Spleen (tissue), 11 donors: ENCODE data around the gene VCX. TPM values are rescaled to one million over a fixed set of nuclear protein-coding genes. Genes with fewer than 3 reads are reported as not detected.

Experiments used
- DNase-seq: peaks from one replicate; pipeline ENCODE4 v3.0.0-alpha.2; 2020
- H3K27ac ChIP-seq, 8 donors: fragments of 200-600 bp; sonication (generic) in 7 of 8; 1 replicate in 4 of 8; 2 replicates in 4 of 8; pipeline versions ENCODE4 v1.5.0 to v1.8.0; 2016 to 2021; ENCODE audit warnings: inconsistent platforms in 4 of 8, mild to moderate bottlenecking in 4 of 8, moderate library complexity in 1 of 8
- H3K27me3 ChIP-seq, 7 donors: fragments of 200-600 bp; sonication (generic) in 6 of 7; replicated peaks in 1 of 7; 1 replicate in 4 of 7; 2 replicates in 3 of 7; pipeline versions ENCODE4 v1.5.0 to v1.8.0; 2016 to 2021; ENCODE audit warnings: inconsistent platforms in 3 of 7, mild to moderate bottlenecking in 1 of 7
- H3K36me3 ChIP-seq, 6 donors: fragments of 200-600 bp; sonication (generic) in 5 of 6; 1 replicate in 4 of 6; 2 replicates in 2 of 6; pipeline versions ENCODE4 v1.5.0 to v1.8.0; 2016 to 2021; ENCODE audit warnings: inconsistent platforms in 2 of 6
- H3K4me1 ChIP-seq, 6 donors: fragments of 200-600 bp; sonication (generic) in 5 of 6; 1 replicate in 3 of 6; 2 replicates in 3 of 6; pipeline versions ENCODE4 v1.5.0 to v1.8.0; 2016 to 2021; ENCODE audit warnings: inconsistent platforms in 3 of 6
- H3K4me3 ChIP-seq, 8 donors: fragments of 200-600 bp; sonication (generic) in 7 of 8; 1 replicate in 4 of 8; 2 replicates in 4 of 8; pipeline versions ENCODE4 v1.5.0 to v1.8.0; 2016 to 2021; ENCODE audit warnings: inconsistent platforms in 4 of 8, mild to moderate bottlenecking in 4 of 8, moderate library complexity in 2 of 8
- H3K9me3 ChIP-seq, 8 donors: fragments of 200-600 bp; sonication (generic) in 7 of 8; 1 replicate in 4 of 8; 2 replicates in 4 of 8; pipeline versions ENCODE4 v1.5.0 to v1.8.0; 2016 to 2021; ENCODE audit warnings: inconsistent platforms in 4 of 8
- CTCF ChIP-seq, 11 experiments: fragments of 200-600 bp in 7 of 11; fragments of 450-650 bp in 4 of 11; sonication (generic) in 4 of 11; IDR thresholded peaks in 8 of 11; conservative IDR thresholded peaks in 3 of 11; 1 replicate in 7 of 11; 2 replicates in 4 of 11; pipeline versions ENCODE4 v1.4.0 to v1.8.0; 2016 to 2021; ENCODE audit warnings: antibody characterized with exemption in 11 of 11, inconsistent platforms in 4 of 11, mild to moderate bottlenecking in 1 of 11
- POLR2A ChIP-seq, 3 donors: fragments of 450-650 bp; IDR thresholded peaks; one replicate each; pipeline ENCODE4 v1.5.1; 2017; ENCODE audit warnings: antibody characterized with exemption in 3 of 3, mild to moderate bottlenecking in 1 of 3
- POLR2AphosphoS5 ChIP-seq, 3 donors: sonication (generic); formaldehyde crosslinking; IDR thresholded peaks; one replicate each; pipeline ENCODE4 v1.5.1; 2017; ENCODE audit warnings: antibody characterized with exemption in 3 of 3
- WGBS, 5 donors: extraction: QIAGEN DNeasy Blood & Tissue Kit in 3 of 5; methylation state at CpG; one replicate each; pipeline versions ENCODE4 v1.1.5 to v1.1.7; 2013 to 2018; 5-methylcytosine and 5-hydroxymethylcytosine counted together
- intact Hi-C: fragments of 100-400 bp; cut with DNase I; formaldehyde crosslinking; loops from one replicate; pipeline ENCODE4 v1.15.0; 2023; ENCODE audit warnings: low total_unique reads
- polyA plus RNA-seq, 3 donors: library from polyadenylated mRNA; stranded (reverse); fragments of 200-250 nt; gene quantifications; one replicate each; pipeline ENCODE4 v1.2.1, GENCODE V29; 2013
- total RNA-seq, 7 donors: library from RNA; depleted of rRNA in 3 of 7; stranded (reverse); fragments of >200 nt in 3 of 7; fragmentation: NEBNext Ultra II Directional in 4 of 7; extraction: Animal tissue kit (Norgen Biotek cat#: 25700) in 4 of 7; gene quantifications; one replicate each; pipeline versions ENCODE4 v1.1.0 to v1.2.1, GENCODE V29; 2016 to 2021
- donor health status: healthy with polysubstance abuse.
- donor health status: DM: no; HTN: no; CAD: no; lungs with moderate emphysema.
- donor health status: DM: no; HTN: no; CAD: no.
- donor health status: Bipolar disorder and iron deficiency.
- donor health status: healthy.
- donor health status: DM: no; HTN: no; CAD: no.
- donor health status: DM: yes; HTN: yes; CAD: no.

Gene VCX
- total and polyA plus RNA-seq, 10 donors: 0.17 TPM; not detected in 9

DNA sequence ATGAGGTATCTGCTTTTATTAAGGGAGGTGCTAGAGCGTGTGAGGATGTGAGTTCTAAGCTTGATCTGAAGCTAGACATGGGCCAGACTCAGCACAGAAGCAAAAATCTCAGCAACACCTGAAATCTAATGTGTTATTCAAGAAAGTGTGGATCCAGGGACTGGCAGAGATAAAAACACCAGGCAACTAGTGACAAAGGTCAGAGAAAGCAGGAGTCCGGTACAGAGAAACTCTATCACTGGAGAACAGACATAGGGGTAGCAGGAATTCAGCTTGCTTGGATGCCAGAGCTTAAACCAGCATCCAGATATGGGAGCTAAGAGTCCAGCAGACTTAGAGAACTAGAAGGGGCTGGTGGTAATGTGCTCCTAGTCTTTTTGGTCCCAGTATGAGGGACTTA is 34.0 kb downstream of the VCX start:
- WGBS, 5 donors: 78 to 86% (median 80%) methylated on average over 2 of the region's 2 CpGs
- intact Hi-C loops: no loop called here
- H3K9me3 ChIP-seq: no peaks in the 10 kb centered on the region
- H3K27ac ChIP-seq: no peak overlapping the region
- DNase-seq: no peak
- H3K27me3 ChIP-seq: no peaks in the 10 kb centered on the region
- H3K36me3 ChIP-seq: no peaks in the 10 kb centered on the region
- H3K4me1 ChIP-seq: no peaks in the 10 kb centered on the region
- H3K4me3 ChIP-seq: no peak overlapping the region
- TF ChIP-seq CTCF (IDR thresholded peaks at IDR 0.05 in 8 of 11, conservative IDR thresholded peaks at IDR 0.05 in 3 of 11): no peak

- no peak for DNase-seq
- Histone ChIP-seq H3K4me1 (no peaks in the 10 kb centered on the region), H3K27me3 (no peaks in the 10 kb centered on the region), H3K9me3 (no peaks in the 10 kb centered on the region), H3K27ac (no peak overlapping the region), H3K36me3 (no peaks in the 10 kb centered on the region), H3K4me3 (no peak overlapping the region)
- WGBS, 5 donors: 64 to 79% (median 72%) methylated on average over 2 of the region's 2 CpGs
- intact Hi-C loops: no loop called here
- TF ChIP-seq POLR2AphosphoS5 (IDR thresholded peaks at IDR 0.05) (no peak), POLR2A (IDR thresholded peaks at IDR 0.05) (no peak)
These were observed 46.2 kb downstream of the VCX start for GRCh38 chrX:7889135-7889534.

DNA sequence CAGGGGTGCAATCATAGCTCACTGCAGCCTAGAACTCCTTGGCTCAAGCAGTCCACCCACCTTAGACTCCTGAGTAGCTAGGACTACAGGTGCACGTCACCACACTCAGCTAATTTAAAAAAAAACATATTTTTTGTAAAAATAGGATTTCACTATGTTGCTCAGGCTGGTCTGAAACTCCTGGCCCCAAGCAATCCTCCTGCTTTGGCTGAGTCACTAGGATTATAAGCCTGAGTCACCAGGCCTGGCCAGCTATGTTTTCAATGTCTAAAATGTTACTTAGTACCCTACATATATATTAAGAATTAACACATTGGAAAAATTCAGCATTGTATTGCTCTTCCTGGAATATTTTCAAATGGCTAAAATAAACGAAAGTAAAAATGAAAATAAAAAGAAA is 46.7 kb downstream of the VCX start:
- no peak for TF ChIP-seq CTCF (IDR thresholded peaks at IDR 0.05 in 8 of 11, conservative IDR thresholded peaks at IDR 0.05 in 3 of 11)
- H3K4me3 ChIP-seq: no peak overlapping the region
- 72 to 95% (median 76%) methylated on average over 2 of the region's 2 CpGs for WGBS, 5 donors
- H3K4me1 ChIP-seq: no peaks in the 10 kb centered on the region
- intact Hi-C loops: no loop called here
- DNase-seq: no peak
- no peak overlapping the region for H3K27ac ChIP-seq
- H3K27me3 ChIP-seq: no peaks in the 10 kb centered on the region
- no peaks in the 10 kb centered on the region for H3K36me3 ChIP-seq
- no peaks in the 10 kb centered on the region for H3K9me3 ChIP-seq

DNA sequence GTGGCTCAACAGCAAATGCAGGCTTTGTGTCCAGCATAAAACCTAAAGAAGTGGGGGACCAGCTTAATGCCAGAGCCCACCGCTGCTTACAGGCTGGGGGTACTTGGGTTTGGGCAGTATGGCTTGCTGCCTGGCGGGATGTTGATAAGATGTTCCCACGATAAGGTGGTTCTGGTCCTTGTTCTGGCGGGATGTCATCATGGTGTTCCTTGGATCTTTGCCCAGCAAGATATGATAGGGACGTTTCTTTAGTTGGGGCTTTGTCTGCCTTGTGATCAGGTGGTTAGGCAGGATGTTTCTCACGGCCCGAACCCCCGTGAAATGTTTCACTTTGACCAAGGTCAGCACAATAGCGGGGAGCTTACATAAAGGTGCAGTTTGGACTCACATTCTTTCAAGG is 49.0 kb downstream of the VCX start:
- H3K9me3 ChIP-seq: no peaks in the 10 kb centered on the region
- H3K36me3 ChIP-seq: peaks cover 0 to 17% (median 0%) of the 10 kb centered on the region in 6 donors
- H3K27ac ChIP-seq: no peak overlapping the region
- TF ChIP-seq POLR2A (IDR thresholded peaks at IDR 0.05): no peak
- no peak for TF ChIP-seq POLR2AphosphoS5 (IDR thresholded peaks at IDR 0.05)
- no peak for TF ChIP-seq CTCF (IDR thresholded peaks at IDR 0.05 in 8 of 11, conservative IDR thresholded peaks at IDR 0.05 in 3 of 11)
- H3K27me3 ChIP-seq: no peaks in the 10 kb centered on the region
- no peak overlapping the region for H3K4me3 ChIP-seq
- intact Hi-C loops: no loop called here
- DNase-seq: no peak
- H3K4me1 ChIP-seq: no peaks in the 10 kb centered on the region
- WGBS, 5 donors: 69 to 74% (median 73%) methylated on average over 9 of the region's 9 CpGs

Other genes starting within 250 kb of the VCX start
- gene PNPLA4, start 84.2 kb downstream of the VCX start, total RNA-seq: 10 to 100 TPM in 4 of 7 donors, 1 to 10 TPM in 3; 6.7 to 19.2 (median 10.8) TPM
- gene PNPLA4, start 84.2 kb downstream of the VCX start, polyA plus RNA-seq: 1 to 10 TPM; 5.7 to 8.1 (median 7.8) TPM